Suppressor macrophage (primary cell): Measurements from ENCODE around the gene ZNF552.
A peak's percentile ranks its signal among the peaks of the same experiment; 100 is the strongest.
"Not testable (repeated sequence)": the region's sequence is repeated elsewhere in the genome, so short reads cannot be mapped to it uniquely, and the experiment has no call there.

Experiments
- DNase-seq, 4 experiments: peaks; one replicate each; pipeline ENCODE4 v3.0.0-alpha.2; 2020 to 2022

ZNF552 gene

DNA sequence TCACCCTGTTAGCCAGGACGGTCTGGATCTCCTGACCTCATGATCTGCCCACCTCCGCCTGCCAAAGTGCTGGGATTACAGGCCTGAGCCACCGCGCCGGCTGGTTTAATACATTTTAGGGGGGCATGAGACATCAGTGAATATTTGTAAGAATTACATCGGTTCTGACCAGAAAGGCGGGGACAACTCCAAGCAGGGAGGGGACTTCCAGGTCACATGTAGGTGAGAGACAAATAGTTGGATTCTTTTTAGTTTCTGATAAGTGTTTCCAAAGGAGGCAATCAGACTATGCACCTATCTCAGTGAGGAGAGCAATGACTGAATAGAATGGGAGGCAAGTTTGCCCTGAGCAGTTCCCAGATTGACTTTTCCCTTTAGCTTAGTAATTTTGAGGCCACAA lies 3.7 kb upstream of the ZNF552 start:
- no peak for DNase-seq

DNA sequence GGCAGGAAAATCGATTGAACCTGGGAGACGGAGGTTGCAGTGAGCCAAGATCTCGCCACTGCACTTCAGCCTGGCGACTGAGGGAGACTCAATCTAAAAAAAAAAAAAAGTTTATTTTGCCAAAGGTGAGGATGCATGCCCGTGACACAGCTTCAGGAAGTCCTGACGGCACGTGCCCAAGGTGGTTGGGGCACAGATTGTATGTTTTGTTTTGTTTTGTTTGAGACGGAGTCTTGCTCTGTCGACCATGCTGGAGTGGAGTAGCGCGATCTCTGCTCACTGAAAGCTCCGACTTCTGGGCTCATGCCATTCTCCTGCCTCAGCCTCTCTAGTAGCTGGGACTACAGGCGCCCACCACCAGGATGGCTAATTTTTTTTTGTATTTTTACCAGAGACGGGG lies 3.3 kb upstream of the ZNF552 start:
- DNase-seq, result no peak

DNA sequence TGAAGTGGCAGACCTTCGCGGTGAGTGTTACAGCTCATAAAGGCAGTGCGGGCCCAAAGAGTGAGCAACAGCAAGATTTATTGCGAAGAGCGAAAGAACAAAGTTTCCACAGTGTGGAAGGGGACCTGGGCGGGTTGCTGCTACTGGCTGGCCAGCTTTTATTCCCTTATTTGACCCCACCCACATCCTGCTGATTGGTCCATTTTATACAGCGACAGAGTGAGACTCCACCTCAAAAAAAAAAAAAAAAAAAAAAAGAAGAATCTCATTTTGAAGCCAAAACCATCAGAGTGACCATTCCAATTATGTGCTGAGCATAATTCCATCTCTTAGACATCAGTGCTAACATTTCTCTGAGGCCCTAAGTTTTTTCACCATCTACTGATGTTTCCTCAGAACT lies 1.9 kb upstream of the ZNF552 start:
- peak in 1 of 4 experiments; percentile 20 for DNase-seq

DNA sequence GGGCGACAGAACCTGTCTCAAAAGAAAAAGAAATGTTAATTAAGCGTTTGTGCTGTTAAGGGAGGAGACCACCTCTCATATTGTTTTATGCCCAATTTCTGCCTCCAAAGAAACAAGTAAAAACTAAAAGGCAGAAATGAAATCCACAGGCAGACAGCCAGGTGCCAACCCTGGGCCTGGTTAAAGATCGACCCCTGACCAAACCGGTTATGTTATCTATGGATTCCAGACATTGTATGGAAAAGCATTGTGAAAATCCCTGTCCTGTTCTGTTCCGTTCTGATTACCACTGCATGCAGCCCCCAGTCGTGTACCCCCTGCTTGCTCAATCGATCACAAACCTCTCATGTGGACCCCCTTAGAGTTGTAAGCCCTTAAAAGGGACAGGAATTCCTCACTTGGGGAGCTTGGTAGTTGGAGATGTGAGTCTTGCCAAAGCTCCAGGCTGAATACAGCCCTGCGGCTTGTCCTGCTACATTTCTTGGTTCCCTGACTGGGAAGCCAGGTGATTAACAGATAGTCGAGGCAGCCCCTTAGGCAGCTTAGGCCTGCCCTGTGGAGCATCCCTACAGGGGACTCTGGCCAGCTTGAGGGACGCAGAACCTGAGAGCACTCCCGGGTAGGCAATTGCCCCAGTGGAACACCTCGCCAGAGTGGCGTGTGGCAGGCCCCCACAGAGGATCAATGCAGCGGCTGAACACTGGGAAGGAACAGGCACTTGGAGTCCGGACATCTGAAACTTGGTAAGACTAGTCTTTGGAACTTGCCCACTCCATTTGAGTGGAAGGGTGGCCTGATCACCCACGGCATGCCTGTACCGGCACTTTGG lies 748 bp upstream of the ZNF552 start:
- DNase-seq, result no peak

DNA sequence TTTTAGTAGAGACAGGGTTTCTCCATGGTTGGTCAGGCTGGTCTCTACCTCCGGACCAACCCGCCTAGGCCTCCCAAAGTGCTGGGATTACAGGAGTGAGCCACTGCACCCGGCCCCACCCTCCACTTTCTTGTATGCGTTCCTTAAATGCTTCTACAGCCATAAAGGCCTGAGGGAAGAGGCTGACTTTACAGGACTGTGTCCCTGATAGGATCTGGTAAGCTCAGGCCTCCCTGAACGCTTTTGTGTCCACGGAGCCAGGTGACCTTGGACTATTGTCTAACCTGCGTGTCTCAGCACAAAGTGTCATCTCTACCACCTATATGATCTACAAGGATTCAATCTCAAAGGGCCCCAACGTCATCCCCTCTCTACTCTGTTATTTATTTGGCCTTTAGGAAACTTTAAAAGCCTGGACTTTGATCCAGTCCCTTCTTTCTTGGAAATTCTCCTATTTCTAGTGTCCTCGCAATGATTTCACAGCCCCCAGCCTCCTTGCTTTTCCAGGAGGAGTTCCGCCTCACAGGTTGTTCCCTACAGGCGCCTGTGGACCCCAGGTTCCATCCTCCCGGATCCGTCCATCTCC lies 701 bp downstream of the ZNF552 start:
- DNase-seq, result no peak

DNA sequence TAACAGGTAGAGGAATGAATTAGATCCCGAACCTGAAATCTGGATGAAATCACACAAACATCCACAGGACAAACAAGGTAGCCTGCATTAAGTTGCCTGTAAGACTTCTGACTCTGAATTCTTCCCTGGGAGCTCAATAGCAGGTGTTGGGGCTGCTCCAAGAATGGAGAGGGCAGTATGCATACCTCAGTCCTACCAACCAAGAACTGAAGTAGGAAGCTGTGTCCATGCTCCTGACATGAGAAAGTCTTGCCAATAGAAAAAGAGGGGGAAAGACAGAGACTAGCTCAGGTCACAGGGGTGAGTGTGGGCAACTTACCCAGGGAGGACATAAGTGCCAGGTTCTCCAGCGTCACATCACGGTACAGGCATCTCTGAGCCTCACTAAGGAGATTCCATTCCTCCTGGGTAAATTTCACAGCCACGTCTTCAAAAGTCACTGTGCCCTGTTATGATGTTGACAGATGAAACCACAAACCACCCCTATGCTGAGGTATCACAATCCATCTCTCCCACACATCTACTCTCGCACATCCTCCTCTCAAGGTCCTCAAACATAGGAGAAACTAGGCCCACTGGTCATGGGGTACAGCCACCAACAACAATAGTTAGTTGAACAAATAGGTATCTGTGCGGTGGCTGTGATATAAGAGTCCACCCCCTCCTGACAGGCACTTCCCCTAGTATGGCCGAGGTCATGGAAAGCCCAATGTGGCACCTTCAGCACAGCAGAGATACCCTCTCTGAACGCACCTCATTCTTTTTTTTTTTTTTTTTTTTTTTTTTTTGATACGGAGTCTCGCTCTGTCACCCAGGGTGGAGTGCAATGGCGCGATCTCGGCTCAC lies 1.5 kb downstream of the ZNF552 start:
- not testable (repeated sequence) for DNase-seq

DNA sequence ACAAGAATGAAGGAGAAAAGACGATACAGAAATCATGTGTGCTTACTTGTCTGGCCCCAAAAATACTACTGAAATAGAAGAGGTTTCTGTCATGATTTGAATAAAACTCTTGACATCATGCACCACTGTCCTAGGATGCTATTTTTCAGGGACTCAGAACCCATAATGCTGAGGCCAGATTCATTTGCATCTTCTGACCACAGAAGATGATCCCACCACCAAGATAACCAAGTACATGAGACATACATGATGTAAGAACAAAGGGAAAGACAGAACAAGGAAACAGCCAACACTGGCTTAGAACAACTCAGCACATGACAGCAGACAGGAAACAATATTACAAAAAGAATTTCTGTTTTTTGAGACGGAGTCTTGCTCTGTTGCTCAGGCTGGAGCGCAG lies 2.5 kb downstream of the ZNF552 start:
- peak in 2 of 4 experiments; percentile 55 for DNase-seq

DNA sequence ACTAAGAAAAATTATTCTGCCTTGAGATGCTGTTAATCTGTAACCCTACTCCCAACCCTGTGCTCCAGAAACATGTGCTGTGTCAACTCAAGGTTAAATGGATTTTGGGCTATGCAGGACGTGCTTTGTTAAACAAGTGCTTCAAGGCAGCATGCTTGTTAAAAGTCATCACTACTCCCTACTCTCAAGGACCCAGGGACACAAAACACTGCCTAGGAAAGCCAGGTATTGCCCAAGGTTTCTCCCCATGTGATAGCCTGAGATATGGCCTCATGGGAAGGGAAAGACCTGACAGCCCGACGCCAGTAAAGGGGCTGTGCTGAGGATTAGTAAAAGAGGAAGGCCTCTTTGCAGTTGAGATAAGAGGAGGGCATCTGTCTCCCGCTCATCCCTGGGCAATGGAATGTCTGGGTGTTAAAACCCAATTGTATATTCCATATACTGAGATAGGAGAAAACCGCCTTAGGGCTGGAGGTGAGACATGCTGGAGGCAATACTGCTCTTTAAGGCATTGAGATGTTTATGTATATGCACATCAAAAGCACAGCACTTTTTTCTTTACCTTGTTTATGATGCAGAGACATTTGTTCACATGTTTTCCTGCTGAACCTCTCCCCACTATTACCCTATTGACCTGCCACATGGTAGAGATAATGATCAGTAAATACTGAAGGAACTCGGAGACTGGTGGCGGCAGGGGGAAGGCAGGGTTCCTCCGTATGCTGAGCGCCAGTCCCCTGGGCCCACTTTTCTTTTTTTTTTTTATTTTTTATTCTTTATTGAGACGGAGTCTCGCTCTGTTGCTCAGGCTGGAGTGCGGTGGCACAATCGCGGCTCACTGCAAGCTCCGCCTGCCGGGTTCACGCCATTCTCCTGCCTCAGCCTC lies 4.1 kb downstream of the ZNF552 start:
- not testable (repeated sequence) for DNase-seq

DNA sequence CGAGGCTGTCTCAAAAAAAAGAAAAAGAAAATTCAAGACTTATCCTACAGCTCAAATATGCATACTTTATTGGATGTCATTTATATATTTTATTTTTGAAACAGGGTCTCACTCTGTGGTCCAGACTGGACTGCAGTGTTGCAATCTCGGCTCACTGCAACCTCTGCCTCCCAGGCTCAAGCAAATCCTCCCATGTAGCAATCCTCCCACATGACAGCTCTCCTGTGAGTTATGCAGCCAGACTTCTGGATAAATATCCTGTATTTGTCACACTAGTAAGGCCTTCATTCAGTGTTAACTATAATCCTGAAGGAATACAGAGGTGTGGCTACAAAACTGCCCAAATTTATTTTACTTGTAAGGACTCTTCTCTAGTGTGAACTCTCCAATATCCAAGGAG lies 7.2 kb downstream of the ZNF552 start:
- DNase-seq, result peak in 1 of 4 experiments; percentile 15

DNA sequence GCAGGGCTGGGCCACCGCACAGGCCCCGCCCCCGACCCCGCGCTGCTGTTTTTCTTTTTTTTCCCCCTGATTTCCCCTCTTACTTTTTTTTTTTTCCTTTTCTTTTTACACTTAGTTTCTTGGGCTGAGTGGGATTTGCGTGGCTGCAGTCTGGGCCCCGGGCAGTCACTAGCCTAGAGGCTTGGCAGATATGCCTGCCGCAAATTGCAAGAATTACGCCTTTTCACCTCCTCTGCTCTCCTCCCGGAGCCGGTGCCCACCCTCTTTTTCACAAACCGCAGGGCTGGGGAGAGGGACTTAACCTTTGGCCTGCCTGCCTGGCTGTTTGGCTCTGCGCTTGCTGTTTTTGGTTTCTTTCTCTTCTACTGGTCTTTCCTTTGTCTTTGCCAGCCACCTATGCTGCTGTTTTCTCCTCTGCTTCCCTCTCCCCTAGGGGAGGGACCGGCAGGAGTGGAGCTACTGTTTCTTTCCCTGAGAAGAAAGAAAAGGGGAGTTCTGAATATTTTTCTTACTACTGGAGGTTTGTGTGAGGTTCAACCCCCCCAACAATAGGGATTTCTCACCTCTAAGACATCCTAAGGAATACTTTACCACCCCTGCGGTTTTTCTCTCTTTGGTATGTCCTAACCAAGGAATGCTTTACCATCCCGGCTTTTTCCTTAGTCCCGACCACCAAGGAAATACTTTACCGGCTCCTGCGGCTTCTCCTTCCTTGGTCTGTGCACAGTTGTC lies 11.0 kb downstream of the ZNF552 start:
- peak; percentile 5 to 42 (median 26) for DNase-seq

DNA sequence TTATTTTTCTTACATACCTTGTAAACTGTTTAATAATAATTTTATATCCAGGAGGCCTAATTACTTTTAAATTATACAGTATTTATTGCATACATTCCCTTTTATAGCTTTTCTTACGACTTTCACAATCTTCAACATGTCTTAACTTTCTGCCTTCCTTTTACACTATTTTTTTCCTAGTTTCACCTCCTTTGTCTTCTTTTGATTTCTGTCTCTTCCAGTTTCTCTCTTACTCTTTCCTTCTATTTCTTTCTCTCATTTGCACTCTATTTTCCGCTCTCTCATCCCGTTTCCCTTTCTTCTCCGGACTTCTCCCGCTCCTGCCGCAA lies 11.5 kb downstream of the ZNF552 start:
- DNase-seq, result no peak

DNA sequence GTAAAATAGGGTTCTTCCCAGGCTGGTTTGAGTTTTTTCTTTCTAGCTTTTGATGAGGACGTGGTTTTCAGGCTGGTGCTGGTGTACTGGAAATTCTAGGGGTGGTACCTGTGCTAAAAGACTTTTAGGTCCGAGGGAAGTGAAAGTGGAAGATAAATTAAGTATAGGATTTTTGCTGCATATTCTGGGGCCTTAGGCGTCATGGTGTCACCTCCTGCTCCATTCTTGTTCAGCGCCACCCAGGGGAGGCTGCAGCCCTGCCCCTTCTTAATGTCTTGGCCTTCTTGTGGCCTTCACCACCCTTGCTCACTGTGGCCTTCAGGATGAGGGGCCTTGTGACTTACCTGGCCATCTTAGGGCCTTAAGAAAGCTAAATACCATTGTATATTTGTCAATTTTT lies 12.4 kb downstream of the ZNF552 start:
- no peak for DNase-seq

DNA sequence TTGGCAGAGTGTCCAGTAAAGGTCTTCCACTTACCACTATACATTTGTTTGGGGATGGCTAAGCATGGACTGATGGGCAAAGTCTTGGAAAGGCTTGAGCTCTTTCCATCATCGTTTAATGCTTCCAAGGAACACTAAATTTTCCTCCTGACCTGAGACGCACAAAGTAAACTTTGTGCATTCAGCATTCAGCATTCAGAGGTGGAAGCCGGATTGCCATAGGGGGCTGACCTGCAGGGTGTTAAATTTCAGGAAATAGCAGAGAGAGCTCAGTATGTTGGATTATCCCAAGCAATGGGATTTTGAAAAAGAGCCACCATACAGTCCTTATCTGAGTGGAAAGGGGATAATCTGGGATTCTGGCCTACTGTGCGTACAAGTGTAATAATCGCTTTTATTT lies 14.0 kb downstream of the ZNF552 start:
- no peak for DNase-seq

DNA sequence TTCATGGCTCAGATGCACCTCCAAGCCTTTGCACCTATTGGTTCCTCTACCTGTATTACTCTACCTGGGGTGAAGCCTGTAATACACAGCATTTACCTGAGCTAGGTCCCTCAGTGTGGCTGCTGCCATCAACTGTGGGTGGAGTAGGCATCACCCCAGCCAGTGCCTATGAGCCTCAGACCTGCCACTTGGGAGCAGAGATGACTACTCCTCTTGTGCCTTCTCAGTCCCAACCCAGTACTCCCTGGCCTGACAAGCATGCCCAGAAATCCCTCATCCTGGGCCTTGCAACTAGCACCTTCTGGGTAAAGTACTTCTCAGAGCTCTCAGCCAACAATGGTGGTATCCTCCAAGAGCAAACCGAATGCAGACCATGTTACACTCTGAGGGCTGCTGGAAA lies 18.1 kb downstream of the ZNF552 start:
- not testable (repeated sequence) for DNase-seq

DNA sequence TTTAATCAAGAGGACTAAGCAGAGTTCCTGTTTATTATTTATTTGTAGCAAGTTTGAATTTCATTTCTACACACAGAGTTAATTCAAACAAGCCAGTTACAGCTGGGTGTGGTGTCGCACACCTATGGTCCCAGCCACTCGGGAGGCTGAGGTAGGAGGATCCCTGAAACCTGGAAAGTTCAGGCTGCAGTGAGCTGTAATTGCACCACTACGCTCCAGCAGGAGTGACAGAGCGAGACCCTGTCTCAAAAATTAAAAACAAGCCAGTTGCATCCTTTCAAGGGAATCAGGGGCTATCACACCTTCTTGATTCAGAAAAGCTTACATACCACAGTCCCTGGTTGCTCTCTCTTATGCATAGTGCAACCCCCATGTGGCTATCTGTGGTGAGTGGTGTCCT lies 25.4 kb downstream of the ZNF552 start:
- no peak for DNase-seq

DNA sequence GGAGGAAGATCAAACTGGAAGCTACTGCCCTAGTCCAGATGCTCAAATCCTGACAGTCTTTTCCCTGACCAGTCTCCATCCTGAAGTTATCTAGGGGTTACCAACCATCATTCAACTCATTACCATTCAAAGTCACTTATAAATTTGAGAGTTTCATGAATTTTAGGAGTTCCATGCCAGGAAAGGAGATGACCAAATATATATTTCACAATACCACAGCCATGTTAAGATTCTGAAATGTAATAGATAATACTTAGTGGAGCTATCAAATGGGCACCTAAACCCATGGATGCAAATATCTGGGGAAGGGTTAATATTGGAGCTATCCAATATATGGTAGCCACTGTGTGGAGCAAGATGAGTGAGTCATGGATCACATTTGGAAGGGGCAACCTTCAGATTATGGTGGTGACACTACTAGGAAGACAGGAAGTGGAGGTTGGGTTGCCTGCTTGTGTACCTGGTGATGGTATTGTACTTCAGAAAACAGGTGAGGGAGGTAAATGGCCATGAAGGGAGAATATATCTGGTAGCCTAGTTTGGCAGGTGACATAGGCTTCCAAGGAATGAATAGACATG lies 26.5 kb downstream of the ZNF552 start:
- DNase-seq, result no peak

DNA sequence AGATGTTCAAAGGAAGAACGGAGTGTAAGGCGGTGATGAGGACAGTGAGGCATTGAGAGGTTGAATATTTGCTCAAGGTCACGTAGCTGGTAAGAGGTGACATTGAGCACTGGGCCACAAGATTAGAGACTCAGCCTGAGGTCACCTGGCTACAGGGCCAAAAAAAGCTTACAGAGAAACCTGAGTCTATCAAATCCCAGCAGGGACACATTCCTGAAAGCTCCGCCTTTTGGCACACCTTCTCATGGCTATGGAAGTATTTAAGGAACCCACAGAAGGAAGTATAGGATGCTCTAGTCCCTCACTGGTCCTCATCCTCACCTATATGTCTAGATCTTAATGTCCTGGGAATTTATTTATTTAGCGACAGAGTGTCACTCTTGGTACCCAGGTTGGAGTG lies 27.8 kb downstream of the ZNF552 start:
- DNase-seq, result no peak

DNA sequence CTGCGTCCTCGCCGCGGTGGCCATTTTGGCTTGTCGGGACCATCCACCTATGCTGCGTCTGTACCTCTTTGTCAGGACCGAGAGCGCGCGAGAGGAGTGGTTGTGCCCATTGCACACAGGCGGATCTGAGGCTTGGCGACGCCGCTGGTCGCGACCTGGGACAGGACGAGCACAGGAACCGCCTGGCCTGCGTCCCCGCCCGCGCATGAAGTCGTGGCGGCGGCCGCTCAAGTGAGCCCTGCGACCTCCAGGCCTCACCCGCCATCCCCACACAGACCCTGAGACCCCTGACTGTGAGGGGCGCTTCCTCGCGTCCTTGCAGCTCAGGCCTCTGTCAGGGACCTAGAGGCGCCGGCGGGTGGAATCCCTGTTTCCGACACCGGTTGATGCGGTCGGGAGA lies 28.4 kb downstream of the ZNF552 start:
- DNase-seq, result no peak

DNA sequence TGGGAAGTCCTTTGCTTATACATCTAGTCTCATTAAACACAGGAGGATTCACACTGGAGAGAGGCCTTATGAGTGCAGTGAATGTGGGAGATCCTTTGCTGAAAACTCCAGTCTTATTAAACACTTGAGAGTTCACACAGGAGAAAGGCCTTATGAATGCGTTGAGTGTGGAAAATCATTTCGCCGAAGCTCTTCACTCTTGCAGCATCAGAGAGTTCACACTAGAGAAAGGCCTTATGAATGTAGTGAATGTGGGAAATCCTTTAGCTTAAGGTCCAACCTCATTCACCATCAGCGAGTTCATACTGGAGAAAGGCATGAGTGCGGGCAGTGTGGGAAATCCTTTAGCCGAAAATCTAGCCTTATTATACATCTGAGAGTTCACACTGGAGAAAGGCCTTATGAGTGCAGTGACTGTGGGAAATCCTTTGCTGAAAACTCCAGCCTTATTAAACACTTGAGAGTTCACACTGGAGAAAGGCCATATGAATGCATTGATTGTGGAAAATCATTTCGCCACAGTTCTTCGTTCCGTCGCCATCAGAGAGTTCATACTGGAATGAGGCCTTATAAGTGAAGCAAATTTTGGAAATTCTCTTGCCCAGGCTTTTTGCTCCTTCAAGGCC lies 35.4 kb downstream of the ZNF552 start:
- DNase-seq, result no peak

DNA sequence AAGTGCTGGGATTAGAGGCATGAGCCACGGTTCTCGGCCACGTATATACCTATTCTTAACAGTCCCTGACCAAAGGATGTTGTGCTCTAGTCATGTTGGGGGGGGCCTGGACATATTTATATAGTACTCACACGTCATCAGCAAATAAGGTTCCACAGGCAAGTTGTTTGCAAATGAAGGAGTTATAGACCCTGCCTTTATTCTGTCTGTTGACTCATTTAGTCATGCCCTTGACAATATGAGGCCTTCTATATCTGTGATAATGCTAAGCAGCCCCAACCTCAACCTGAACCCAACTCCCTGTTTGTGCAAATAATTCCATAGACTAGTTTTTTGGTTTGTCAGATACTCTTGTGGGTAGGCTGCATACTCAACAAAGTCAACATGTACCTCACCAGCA lies 36.4 kb downstream of the ZNF552 start:
- no peak for DNase-seq

DNA sequence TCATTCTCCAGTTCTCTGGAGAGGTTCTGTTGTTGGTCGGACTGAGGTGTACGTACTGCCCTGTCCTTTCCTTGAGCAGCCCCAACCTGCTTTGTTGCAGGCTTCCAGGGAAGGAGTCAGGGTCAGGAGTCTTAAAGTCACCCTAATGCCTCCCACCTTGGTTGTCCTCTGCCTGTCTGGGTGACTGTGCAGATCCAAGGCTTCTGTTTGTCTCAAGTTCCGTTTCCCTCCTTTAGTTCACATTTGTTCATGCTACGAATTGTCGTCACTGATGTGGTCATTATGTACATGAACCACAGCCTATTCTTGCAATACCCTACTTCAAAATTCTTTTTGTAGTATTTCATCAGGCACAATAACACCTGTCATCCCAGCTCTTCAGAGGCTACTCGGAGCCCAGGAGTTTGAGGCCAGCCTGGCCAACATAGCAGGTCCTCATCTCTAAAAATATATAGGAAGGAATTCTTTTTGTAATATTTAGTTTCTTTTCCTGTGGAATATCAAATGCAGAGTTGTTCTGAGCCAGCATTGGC lies 37.9 kb downstream of the ZNF552 start:
- no peak for DNase-seq
